HCT116 (cell line): ENCODE data around the gene UQCRFS1. TPM values are rescaled to one million over a fixed set of nuclear protein-coding genes. Genes with fewer than 3 reads are reported as not detected.

Source experiments
- ATAC-seq: fragments of 200-7000 bp; cut with Tn5 transposase; 2 replicates; pipeline ENCODE4 v1.9.1; 2020; ENCODE audit warnings: mild to moderate bottlenecking, moderate library complexity
- BruUV-seq: library from RNA; stranded (reverse); fragments of 400-500 nt; replicated peaks from 2 replicates; lab custom pipeline; 2021; lab: Mats Ljungman, UMichigan
- CTCF ChIA-PET: fragments of 300-600 bp; sonication (Branson Sonifier 250); formaldehyde crosslinking; loops from one replicate; lab custom pipeline; 2021; ENCODE audit warnings: antibody characterized with exemption; lab: Charles Lee
- POLR2A ChIA-PET: fragments of 300-600, 350-600 bp; sonication (Branson Sonifier 250); formaldehyde crosslinking; loops from one replicate; lab custom pipeline; 2021; ENCODE audit warnings: antibody characterized with exemption; lab: Charles Lee
- RAD21 ChIA-PET, 2 experiments: fragments of 300-600 bp; sonication (Branson Sonifier 250); formaldehyde crosslinking; loops; one replicate each; lab custom pipeline; 2023; ENCODE audit warnings: low total read pairs in 2 of 2; ENCODE audit not compliant: uncharacterized antibody in 2 of 2, unreplicated experiment in 2 of 2, low non-redundant PET in 1 of 2; lab: Charles Lee
- DNase-seq: peaks from one replicate; pipeline ENCODE4 v3.0.0-alpha.2; 2010; ENCODE audit warnings: low read depth, low spot score
- H2AFZ ChIP-seq: fragments of 200-600 bp; shearing (Covaris generic), sonication (generic); 2 replicates; pipeline ENCODE4 v1.6.1; 2017; ENCODE audit warnings: low read depth, mixed run types, mixed read lengths, antibody characterized with exemption, low read length; ENCODE audit not compliant: poor library complexity, severe bottlenecking
- H3K27ac ChIP-seq: 2 replicates; pipeline ENCODE4 v1.5.1; 2012; ENCODE audit warnings: low read depth, low read length
- H3K27me3 ChIP-seq: fragments of 200-600 bp; sonication (generic); 2 replicates; pipeline ENCODE4 v1.6.1; 2016; ENCODE audit warnings: mixed run types, low read length, mixed read lengths; ENCODE audit not compliant: insufficient read depth
- H3K36me3 ChIP-seq, 2 experiments: fragments of 200-500 bp in 1 of 2; fragments of 200-600 bp in 1 of 2; sonication (Bioruptor generic) in 1 of 2; sonication (generic) in 1 of 2; 2 replicates each; pipeline versions ENCODE4 v1.5.1 to v1.6.1; 2014 to 2016; ENCODE audit warnings: low read length in 2 of 2, inconsistent platforms in 1 of 2, mixed read lengths in 1 of 2, mixed run types in 1 of 2; ENCODE audit not compliant: insufficient read depth in 2 of 2, control insufficient read depth in 1 of 2
- H3K4me1 ChIP-seq, 2 experiments: fragments of 200-600 bp in 1 of 2; sonication (generic) in 1 of 2; 2 replicates each; pipeline versions ENCODE4 v1.5.1 to v1.6.1; 2012 to 2017; ENCODE audit warnings: low read length in 2 of 2, inconsistent platforms in 1 of 2, mild to moderate bottlenecking in 1 of 2, mixed read lengths in 1 of 2, mixed run types in 1 of 2, moderate library complexity in 1 of 2; ENCODE audit not compliant: insufficient read depth in 2 of 2, control insufficient read depth in 1 of 2
- H3K4me2 ChIP-seq: fragments of 200-600 bp; sonication (generic); 2 replicates; pipeline ENCODE4 v1.6.1; 2017; ENCODE audit warnings: mixed run types, low read length, mixed read lengths
- H3K4me3 ChIP-seq, 2 experiments: fragments of 200-600 bp in 1 of 2; sonication (generic) in 1 of 2; replicated peaks in 1 of 2; 2 replicates each; pipeline ENCODE4 v1.5.1; 2011 to 2016; ENCODE audit warnings: low read length in 2 of 2, control low read depth in 1 of 2, low read depth in 1 of 2, mild to moderate bottlenecking in 1 of 2, mixed read lengths in 1 of 2, mixed run types in 1 of 2
- H3K79me2 ChIP-seq: fragments of 200-600 bp; sonication (generic); 2 replicates; pipeline ENCODE4 v1.6.1; 2017; ENCODE audit warnings: mild to moderate bottlenecking, mixed run types, low read length, moderate library complexity, mixed read lengths; ENCODE audit not compliant: insufficient read depth
- H3K9ac ChIP-seq: fragments of 200-600 bp; sonication (generic); 2 replicates; pipeline ENCODE4 v1.6.1; 2016; ENCODE audit warnings: low read length, mixed read lengths
- H3K9me2 ChIP-seq: fragments of 200-600 bp; sonication (generic), shearing (Covaris generic); 2 replicates; pipeline ENCODE4 v1.6.1; 2017; ENCODE audit warnings: mixed run types, mild to moderate bottlenecking, moderate library complexity; ENCODE audit not compliant: insufficient read depth
- H3K9me3 ChIP-seq, 2 experiments: fragments of 200-500 bp in 1 of 2; fragments of 200-600 bp in 1 of 2; sonication (Bioruptor generic) in 1 of 2; sonication (generic) in 1 of 2; 2 replicates each; pipeline ENCODE4 v1.6.1; 2014 to 2017; ENCODE audit warnings: low read length in 2 of 2, mixed read lengths in 2 of 2, inconsistent platforms in 1 of 2, low read depth in 1 of 2, mild to moderate bottlenecking in 1 of 2, mixed run types in 1 of 2, moderate library complexity in 1 of 2; ENCODE audit not compliant: control insufficient read depth in 1 of 2, insufficient read depth in 1 of 2
- H4K20me1 ChIP-seq: fragments of 200-600 bp; sonication (generic), shearing (Covaris generic); 2 replicates; pipeline ENCODE4 v1.6.1; 2017; ENCODE audit warnings: mixed run types, mild to moderate bottlenecking, moderate library complexity; ENCODE audit not compliant: insufficient read depth
- ATF3 ChIP-seq: IDR thresholded peaks from 2 replicates; pipeline ENCODE4 v1.6.1; 2012
- CTCF ChIP-seq, 3 experiments: fragments of 200-600 bp in 1 of 3; sonication (generic) in 1 of 3; IDR thresholded peaks in 2 of 3; conservative IDR thresholded peaks in 1 of 3; 2 replicates each; pipeline ENCODE4 v1.5.1; 2012 to 2017; ENCODE audit warnings: low read depth in 2 of 3, low read length in 2 of 3, antibody characterized with exemption in 1 of 3, borderline replicate concordance in 1 of 3, control low read depth in 1 of 3, mild to moderate bottlenecking in 1 of 3, mixed read lengths in 1 of 3, mixed run types in 1 of 3, moderate library complexity in 1 of 3; ENCODE audit not compliant: insufficient read depth in 1 of 3
- EGR1 ChIP-seq: IDR thresholded peaks from 2 replicates; pipeline ENCODE4 v1.6.1; 2012; ENCODE audit warnings: low read depth
- ELF1 ChIP-seq: IDR thresholded peaks from 2 replicates; pipeline ENCODE4 v1.6.1; 2012; ENCODE audit warnings: low read depth, borderline replicate concordance
- EZH2phosphoT487 ChIP-seq: fragments of 200-600 bp; IDR thresholded peaks from 2 replicates; pipeline ENCODE4 v1.6.1; 2018; ENCODE audit warnings: antibody characterized with exemption, borderline replicate concordance
- POLR2A ChIP-seq: IDR thresholded peaks from 2 replicates; pipeline ENCODE4 v1.7.0; 2011; ENCODE audit warnings: borderline replicate concordance; ENCODE audit not compliant: insufficient read depth, insufficient read length; ENCODE audit errors: extremely low read depth
- RAD21 ChIP-seq: IDR thresholded peaks from 2 replicates; pipeline ENCODE4 v1.6.1; 2012; ENCODE audit warnings: low read depth, mild to moderate bottlenecking
- SIN3A ChIP-seq: IDR thresholded peaks from 2 replicates; pipeline ENCODE4 v1.6.1; 2012; ENCODE audit warnings: low read depth
- TCF7L2 ChIP-seq: IDR thresholded peaks from 2 replicates; pipeline ENCODE4 v1.7.0; 2011; ENCODE audit warnings: borderline replicate concordance, inconsistent platforms; ENCODE audit not compliant: insufficient read depth, insufficient read length; ENCODE audit errors: extremely low read depth
- YY1 ChIP-seq: IDR thresholded peaks from 2 replicates; pipeline ENCODE4 v1.6.1; 2011; ENCODE audit warnings: low read length, low read depth, moderate library complexity, mild to moderate bottlenecking; ENCODE audit not compliant: insufficient replicate concordance; ENCODE audit errors: extremely low read depth
- ZFX ChIP-seq: fragments of 450-650 bp; IDR thresholded peaks from 2 replicates; pipeline ENCODE4 v1.6.1; 2017
- ZNF274 ChIP-seq: fragments of 200-500 bp; sonication (Bioruptor generic); IDR thresholded peaks from 2 replicates; pipeline ENCODE4 v1.6.1; 2014; ENCODE audit warnings: mild to moderate bottlenecking, low read depth, low read length, inconsistent platforms
- intact Hi-C: fragments of 100-400 bp; cut with micrococcal nuclease; formaldehyde crosslinking; loops from 2 replicates; pipeline ENCODE4 v1.10.0; 2022
- total RNA-seq: library from RNA; stranded (reverse); gene quantifications from one replicate; pipeline ENCODE4 v1.2.1, GENCODE V29; 2021; ENCODE audit not compliant: unreplicated experiment
- TF ChIP-seq, protein P1 (sequence below): IDR thresholded peaks from 2 replicates; pipeline ENCODE4 v1.6.1; 2012; ENCODE audit warnings: low read depth

UQCRFS1 gene
- total RNA-seq, 1 experiment from 2014 or later: 45.8 TPM

DNA sequence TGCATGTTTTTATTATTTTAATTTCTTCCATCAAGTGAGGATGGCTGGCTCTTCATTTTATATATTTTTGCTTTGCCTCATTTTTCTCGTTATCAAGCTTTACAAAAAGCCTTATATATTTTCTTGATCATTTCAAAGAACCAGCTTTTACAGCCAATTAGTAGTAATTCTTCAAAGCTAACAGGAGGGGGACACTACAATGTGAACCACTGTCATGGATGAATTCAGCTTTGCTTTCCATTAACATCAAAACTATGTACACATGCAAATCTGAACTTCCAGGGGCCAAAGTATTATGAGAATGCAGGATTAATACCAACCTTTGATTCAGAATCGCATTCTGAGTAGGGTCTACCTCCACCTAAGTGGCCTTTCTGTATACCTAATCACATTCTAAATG, 11.1 kb downstream of the UQCRFS1 start:
- ATAC-seq (no peak), DNase-seq (no peak)
- TF ChIP-seq ATF3: no peak
- TF ChIP-seq EZH2phosphoT487: no peak
- TF ChIP-seq POLR2A: no peak
- TF ChIP-seq CTCF (IDR thresholded peaks at IDR 0.05 in 2 of 3, conservative IDR thresholded peaks at IDR 0.05 in 1 of 3; ENCODE audit: borderline replicate concordance in 1 of 3, insufficient read depth in 1 of 3, low read depth in 2 of 3, low read length in 2 of 3): peak in 1 of 3 experiments; percentile 15; a peak in 1 of 6 replicates
- intact Hi-C loops: no loop called here
- H4K20me1 ChIP-seq: no peaks in the 10 kb centered on the region
- no peak overlapping the region for H3K4me3 ChIP-seq
- no peak overlapping the region for H2AFZ ChIP-seq
- ChIA-PET CTCF (interaction anchor here (1.0 to 1.4 kb wide), 2 partner anchors 13 to 62 kb away, joined by 3 to 4 read pairs; no protein-coding TSS in a partner anchor), RAD21 (no interaction called here), POLR2A (no interaction called here)
- H3K9me2 ChIP-seq: no peaks in the 10 kb centered on the region
- no peak overlapping the region for H3K27ac ChIP-seq
- BruUV-seq: no TSS peak
- H3K36me3 ChIP-seq: peaks cover 2 to 5% of the 10 kb centered on the region in 2 experiments; a peak in 3 of 4 replicates
- no peaks in the 10 kb centered on the region for H3K9me3 ChIP-seq
- no peaks in the 10 kb centered on the region for H3K4me1 ChIP-seq
- H3K9ac ChIP-seq: no peak overlapping the region
- no peak overlapping the region for H3K4me2 ChIP-seq
- peaks cover 7% of the 10 kb centered on the region for H3K79me2 ChIP-seq
- H3K27me3 ChIP-seq: no peaks in the 10 kb centered on the region

DNA sequence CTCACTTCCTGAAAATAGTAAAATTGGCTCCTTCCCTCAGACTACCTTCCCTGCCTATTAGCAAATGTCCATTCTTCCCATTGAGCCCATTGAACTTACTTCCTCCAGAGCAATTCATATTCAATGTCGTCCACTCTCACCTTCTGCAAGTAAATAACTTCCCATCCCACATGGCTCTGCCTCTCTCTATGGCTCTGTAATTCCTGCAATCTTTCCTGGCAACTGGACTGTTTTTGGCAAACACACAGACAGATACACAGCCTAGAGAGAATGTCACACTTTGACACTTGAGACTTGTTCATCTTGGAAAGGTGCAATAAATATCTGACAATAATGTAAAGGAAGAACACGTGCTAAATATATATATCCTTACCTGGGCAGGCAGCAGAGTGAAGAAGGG, 18.3 kb downstream of the UQCRFS1 start:
- Histone ChIP-seq H3K4me2 (no peak overlapping the region), H3K79me2 (no peaks in the 10 kb centered on the region), H3K4me3 (no peak overlapping the region), H3K36me3 (no peaks in the 10 kb centered on the region), H3K9me2 (no peaks in the 10 kb centered on the region), H4K20me1 (no peaks in the 10 kb centered on the region), H3K9me3 (no peaks in the 10 kb centered on the region), H2AFZ (no peak overlapping the region), H3K4me1 (no peaks in the 10 kb centered on the region), H3K27me3 (0 out of 2 replicates have a peak, but pooled peaks cover 4% of the 10 kb centered on the region), H3K9ac (no peak overlapping the region), H3K27ac (no peak overlapping the region)
- intact Hi-C loops: no loop called here
- CTCF ChIA-PET: no interaction called here
- BruUV-seq: no TSS peak
- TF ChIP-seq SIN3A: no peak
- TF ChIP-seq RAD21: no peak
- TF ChIP-seq ATF3: no peak
- TF ChIP-seq EGR1: no peak
- TF ChIP-seq ZFX: no peak
- TF ChIP-seq, protein P1, sequence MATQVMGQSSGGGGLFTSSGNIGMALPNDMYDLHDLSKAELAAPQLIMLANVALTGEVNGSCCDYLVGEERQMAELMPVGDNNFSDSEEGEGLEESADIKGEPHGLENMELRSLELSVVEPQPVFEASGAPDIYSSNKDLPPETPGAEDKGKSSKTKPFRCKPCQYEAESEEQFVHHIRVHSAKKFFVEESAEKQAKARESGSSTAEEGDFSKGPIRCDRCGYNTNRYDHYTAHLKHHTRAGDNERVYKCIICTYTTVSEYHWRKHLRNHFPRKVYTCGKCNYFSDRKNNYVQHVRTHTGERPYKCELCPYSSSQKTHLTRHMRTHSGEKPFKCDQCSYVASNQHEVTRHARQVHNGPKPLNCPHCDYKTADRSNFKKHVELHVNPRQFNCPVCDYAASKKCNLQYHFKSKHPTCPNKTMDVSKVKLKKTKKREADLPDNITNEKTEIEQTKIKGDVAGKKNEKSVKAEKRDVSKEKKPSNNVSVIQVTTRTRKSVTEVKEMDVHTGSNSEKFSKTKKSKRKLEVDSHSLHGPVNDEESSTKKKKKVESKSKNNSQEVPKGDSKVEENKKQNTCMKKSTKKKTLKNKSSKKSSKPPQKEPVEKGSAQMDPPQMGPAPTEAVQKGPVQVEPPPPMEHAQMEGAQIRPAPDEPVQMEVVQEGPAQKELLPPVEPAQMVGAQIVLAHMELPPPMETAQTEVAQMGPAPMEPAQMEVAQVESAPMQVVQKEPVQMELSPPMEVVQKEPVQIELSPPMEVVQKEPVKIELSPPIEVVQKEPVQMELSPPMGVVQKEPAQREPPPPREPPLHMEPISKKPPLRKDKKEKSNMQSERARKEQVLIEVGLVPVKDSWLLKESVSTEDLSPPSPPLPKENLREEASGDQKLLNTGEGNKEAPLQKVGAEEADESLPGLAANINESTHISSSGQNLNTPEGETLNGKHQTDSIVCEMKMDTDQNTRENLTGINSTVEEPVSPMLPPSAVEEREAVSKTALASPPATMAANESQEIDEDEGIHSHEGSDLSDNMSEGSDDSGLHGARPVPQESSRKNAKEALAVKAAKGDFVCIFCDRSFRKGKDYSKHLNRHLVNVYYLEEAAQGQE: no peak
- no peak for TF ChIP-seq ELF1
- no peak for TF ChIP-seq TCF7L2
- TF ChIP-seq ZNF274: no peak
- TF ChIP-seq YY1: no peak
- DNase-seq (no peak), ATAC-seq (no peak)
- POLR2A ChIA-PET: no interaction called here
- RAD21 ChIA-PET: no interaction called here
